Muscle of back (tissue), 11 donors: Measurements from ENCODE around the gene GPX2. TPM values are rescaled to one million over a fixed set of nuclear protein-coding genes. Genes with fewer than 3 reads are reported as not detected.

Experiments used
- DNase-seq, 3 donors: peaks; one replicate each; pipeline versions ENCODE4 v3.0.0 to v3.0.0-alpha.2; 2013
- polyA plus RNA-seq, 10 donors: library from polyadenylated mRNA; unstranded; fragments of 120-200 nt; gene quantifications; one replicate each; pipeline ENCODE4 v1.2.1, GENCODE V29; 2013; ENCODE audit not compliant: insufficient read length in 10 of 10

The GPX2 gene
- polyA plus RNA-seq, 10 donors: 0.16 to 0.47 (median 0.32) TPM; not detected in 2

DNA sequence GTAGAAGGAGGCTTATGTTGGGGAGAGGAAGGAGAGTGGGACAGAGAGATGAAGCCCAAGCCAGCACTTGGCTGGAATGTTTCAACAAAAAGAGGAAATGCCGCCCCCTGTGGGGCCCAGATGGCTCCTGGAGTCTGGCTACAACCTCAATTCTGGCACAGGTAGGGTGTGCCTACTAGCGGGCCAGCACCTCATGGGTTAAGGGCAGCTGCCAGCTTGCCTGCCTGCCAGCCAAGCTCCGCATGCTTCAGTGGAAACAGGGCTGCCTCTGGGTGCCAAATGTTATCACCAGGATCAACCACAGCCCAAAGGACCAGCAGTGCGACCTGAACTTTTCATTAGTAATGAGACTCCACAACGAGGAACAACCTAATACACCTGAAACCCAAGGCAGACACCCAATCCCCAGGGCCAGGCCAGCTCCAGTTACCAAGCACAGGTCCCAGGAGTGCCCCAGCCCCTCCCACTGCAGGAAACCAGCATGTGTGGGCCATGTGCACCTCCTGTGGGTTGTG, 18.3 kb upstream of the GPX2 start:
- DNase-seq: peak in 1 of 3 donors; percentile 20

DNA sequence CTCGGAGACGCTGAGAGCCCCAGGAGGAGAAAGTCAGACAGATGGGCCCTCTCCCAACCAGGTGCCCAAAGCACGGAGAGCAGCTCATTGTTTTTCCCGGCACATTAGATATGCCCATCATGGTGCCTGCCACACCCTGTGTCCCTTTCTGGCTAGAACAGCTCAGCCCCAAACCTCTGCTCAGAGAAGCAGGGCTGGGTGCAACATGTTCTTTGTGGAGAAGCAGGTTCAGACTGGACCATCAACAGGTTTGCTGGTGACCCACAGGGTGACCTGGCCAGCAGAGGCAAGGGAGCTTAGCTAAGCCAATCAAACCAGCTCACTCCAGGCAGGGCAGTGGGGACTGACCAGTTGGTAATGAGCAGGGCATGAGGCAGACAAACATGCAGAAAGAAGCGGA, 16.2 kb upstream of the GPX2 start:
- DNase-seq: no peak

DNA sequence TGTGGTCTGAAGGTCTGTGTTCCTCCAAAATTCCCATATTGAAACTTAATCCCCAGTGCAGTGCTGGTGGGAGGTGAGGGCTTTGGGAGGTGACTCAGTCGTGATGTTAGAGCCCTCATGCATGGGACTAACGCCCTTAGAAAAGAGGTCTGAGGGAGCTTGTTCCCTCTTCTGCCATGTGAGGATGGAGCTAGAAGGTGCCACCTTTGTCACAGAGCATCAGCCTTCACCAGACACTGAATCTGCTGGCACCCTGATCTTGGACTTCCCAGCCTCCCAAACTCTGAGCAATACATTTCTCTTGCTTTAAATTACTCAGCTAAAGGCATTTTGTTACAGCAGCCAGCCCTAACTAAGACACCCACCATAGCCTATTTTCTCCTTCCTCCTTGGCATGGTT, 15.7 kb upstream of the GPX2 start:
- no peak for DNase-seq

DNA sequence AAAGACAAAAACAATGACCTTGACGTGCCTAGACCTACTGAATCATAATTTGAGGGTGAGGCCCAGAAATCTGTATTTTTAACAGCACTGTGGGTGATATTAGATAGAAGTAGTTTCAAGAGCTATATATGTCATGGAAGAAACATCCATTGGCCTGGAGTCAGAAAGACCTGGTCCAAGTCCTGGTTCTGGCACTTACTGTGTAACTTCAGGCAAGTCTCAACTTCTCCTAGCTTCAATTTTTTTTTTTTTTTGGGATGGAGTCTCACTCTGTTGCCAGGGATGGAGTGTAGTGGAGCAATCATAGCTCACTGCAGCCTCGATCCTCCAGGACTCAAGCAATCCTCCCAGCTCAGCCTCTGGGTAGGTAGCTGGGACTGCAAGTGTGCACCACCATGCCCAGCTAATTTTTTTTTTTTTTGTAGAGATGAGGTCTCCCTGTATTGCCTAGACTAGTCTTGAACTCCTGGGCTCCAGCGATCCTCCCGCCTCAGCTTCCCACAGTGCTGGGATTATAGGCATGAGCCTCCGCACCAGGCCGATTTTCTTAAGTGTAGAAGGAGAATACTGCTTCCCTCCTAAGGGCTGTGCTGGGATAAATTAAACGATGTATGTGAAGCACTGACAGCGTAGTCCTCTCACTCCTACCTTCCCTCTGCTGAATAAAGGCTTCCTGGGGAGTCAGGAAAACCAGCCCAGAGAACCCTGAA, 14.3 kb upstream of the GPX2 start:
- no peak for DNase-seq

DNA sequence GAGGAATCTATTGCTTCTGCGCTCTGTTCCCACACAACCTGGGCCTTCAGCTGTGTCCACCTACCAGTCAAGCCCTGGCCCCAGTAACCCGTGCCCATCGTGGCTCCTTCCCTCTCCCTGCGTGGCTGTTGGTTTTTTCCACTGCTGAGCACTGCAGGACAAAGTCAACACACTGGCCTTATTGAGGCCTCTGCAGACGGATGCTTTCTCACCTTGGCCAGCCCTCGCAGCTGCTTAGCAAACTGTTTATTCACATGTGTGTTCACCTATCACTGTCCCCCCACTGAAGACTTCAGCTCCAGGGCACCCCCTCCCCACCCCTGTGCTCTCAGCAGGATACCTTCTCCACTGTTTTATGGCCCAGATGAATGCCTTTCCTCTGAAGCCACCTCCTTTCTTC, 12.8 kb upstream of the GPX2 start:
- no peak for DNase-seq

DNA sequence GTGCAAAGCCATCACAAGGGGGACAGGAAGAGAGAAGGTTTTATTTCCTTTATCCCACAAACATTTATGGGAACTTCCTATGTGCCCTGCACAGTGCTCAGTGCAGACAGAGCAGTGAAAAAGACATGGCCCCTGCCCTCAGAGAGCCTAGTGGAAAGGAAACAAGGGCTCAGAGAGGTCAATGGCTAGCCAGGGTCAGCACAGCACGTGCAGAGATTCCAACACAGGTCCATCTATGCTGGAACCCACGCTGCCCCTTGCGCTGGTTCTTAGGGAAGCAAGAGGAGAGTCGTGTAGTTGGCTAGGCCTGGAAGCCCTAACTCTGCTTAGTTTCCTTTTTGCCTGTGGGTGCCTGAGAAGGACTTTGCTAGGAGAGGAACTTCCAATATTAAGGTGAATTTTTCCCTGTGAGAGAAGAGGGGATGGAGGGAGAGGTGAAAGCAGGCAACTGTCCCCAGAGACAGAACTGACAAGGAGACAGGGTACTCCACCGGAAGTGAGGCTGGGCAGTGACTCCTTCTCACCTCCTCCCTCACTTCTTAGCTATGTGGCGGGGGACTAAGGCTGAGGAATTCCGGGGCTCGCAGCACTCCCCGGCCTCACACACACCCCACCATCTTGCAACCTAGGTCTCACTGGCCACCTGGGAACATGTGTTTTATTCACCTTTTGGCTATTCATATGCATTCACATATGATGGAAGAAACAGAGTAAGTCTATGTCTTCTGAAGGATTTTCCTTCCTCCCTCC, 12.1 kb upstream of the GPX2 start:
- DNase-seq: no peak

DNA sequence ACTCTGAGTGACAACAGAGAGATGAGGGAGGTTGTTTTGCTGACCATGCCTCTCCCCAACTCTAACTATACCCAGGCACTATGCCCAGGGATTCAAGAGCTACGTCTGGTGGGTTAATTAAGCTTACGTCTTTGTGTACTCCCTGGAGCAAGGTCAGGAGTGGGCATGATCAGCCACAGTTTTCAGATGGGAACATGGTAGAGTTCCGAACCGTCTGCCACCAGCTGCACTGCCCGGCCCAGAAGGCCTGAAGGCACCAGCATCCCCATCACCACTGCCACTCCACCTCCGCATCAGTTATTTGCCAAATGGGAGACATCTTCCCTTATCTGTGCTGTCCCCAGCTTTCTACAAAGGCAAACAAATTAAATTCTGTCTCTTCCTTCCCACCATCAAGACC, 11.1 kb upstream of the GPX2 start:
- no peak for DNase-seq

DNA sequence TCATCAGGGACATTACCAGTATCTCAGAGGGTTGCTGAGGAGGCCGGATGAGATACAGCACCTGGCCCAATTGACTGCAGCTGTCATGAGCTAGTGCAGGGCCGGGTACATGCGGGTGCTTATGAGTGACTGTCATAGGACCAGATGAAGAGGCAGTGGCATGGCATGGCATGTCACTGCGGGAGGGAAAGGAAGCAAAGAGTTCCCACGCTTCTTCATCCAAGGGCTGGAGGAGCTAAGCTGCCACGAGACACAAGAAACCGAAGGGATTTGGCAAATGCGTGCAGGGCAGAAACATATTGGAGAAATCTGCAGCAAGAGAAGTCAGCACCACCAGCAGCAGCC, 10.7 kb upstream of the GPX2 start:
- no peak for DNase-seq

DNA sequence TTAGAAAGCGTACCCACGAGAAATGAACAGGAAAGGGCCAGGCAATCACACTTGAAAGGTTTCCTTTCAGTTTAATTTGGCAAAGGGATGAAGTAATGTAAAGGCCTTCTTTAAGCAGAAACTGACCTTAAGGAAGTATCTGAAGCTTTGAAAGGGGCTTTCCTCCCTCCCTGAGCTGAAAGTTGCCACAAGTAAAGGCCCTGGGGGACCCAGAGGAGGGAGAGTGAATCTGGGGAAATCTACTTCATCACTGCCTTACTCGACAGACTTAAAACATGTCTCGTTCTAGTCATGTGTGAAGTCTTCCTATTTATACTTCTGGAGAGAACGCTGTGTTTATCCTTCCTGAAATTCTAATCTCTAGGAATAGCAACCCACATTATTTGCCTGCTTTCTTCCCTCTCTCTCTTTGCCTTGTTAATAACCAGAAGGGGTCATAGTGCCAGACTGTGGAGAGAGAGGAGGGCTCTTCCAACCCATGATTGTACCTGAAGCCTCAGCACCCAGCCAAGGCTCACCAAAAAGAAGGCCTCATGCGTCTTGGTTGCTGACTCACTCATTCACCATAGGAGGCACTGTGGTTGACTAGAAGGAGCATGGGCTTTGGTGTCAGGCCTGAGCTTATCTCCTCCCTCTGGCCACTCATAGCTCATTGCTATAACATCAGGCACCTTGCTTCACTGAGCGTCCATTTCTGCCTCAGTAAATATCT, 10.2 kb upstream of the GPX2 start:
- no peak for DNase-seq

DNA sequence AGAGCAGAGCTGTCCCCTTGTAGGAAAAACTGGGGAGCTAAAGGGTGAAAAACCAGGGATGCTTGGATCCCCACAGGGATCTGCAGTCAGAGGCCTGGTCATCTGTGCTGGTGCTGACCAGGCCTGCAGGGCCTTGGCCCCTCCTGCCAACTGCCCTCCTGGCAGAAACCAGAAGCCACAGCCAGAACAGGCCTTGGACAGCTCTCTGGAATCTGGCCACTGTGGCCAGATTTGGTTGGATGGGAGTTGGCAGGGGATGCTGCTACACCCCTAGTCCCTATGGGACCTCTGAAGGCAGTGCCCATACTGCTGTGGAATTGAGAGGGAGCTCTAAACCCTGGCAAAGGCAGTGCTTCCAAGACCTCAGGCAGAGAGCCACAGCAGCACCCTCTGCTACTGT, 9.2 kb upstream of the GPX2 start:
- no peak for DNase-seq

DNA sequence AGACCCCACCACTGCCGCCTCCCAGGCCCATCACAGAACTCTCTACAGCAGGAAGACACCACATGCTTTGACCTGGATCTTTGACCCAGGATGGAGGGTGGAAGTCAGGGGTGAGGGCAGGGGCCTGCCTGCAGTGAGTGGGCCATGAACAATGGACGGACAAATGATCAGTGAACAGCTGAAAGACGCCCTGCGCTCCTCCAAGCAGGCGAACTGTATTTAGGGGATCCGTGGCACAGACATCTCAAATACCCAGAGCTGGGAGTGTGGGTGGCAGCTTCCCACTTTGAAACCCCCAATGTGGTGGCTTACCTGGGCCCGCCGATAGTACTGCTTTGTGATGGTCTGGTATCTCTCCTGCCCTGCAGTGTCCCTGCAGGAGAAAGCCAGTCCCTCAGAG, 8.7 kb upstream of the GPX2 start:
- no peak for DNase-seq

DNA sequence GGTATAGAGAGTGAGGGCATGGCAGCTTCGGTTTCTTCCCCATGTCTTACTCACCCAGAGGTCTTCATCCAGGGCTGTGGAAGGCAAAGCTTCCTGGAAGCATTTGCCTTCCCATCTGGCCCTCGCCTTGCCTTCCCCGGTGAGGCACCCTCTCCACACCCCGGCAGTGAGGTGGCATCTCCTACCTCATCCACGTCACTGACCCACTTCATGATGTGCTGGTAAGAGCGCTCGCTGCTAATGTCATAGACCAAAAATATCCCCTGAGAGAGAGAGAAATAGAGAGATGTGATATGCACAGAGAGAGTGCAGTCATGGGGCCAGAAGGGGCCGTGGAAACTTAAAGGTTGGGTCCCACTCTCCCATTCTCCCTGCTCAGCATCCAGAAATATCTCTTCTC, 8.3 kb upstream of the GPX2 start:
- DNase-seq: no peak

DNA sequence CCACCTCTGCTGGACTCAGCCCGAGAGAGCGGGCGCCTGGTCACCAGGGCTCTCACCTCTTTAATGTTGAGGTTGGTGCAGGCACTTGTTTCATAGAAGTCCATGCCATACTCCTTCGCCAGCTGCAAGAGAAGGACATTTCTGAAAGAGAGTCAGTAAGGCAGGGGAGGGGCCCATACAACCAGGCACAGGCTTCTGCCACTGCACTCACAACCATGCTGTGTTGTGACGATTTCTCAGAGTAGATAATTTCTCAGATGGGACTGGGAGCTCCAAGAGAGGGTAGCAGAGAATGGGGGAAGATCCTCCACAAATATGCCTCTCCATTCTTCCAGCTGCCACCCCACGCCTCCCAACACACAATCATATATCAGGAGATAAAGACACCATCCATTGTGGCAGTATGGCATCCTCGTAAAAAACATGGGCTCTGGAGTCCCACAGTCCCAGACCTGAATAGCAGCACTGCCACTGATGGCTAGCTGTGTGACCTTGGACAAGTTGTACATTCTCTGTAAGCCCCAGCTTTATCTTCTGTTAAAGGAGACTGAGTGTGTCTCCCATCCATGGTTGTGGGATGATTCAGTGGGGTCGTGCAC, 6.2 kb upstream of the GPX2 start:
- no peak for DNase-seq

DNA sequence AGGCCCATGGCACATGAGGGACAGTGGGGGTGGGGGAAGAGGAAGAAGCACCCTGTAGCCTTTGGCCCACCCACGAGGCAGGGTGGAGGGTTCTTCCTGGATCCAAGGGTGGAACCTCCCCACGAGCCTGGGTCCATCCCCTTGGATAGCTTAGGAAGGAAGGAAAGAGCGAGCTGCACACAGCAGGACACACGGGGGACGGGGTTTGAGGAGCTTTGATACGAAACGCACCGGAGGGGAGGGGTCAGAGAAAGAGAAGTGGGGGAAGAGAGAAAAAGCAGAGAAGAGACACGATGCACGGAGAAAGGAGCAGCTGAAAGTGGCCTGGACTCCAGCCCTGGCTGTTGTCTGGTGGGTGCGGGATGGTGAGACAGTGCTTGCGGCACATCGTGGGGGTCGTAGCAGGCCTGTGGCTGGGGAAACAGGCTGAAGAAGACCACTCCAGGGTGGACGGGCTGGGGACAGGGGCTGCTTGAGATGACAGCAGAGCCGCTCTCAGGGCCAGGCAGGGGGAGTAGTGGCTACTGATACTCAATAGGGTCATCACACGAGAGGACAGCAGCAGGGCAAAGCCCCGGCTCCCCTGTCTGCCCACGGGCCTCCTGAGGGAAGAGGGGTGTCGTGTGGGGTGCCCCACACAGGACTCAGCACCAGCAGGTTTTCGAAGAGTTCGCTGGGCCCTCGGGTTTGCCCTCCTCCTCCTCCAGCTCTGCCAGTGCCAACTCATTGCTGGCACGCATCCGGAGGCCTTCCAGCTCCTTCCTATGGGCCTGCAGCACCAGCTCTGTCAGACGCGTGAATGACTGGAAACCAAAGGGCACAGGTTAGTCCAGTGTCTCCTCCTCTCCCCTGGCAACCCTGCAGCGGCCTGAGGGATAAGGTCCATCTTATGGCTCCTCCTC, 5.4 kb upstream of the GPX2 start:
- no peak for DNase-seq

DNA sequence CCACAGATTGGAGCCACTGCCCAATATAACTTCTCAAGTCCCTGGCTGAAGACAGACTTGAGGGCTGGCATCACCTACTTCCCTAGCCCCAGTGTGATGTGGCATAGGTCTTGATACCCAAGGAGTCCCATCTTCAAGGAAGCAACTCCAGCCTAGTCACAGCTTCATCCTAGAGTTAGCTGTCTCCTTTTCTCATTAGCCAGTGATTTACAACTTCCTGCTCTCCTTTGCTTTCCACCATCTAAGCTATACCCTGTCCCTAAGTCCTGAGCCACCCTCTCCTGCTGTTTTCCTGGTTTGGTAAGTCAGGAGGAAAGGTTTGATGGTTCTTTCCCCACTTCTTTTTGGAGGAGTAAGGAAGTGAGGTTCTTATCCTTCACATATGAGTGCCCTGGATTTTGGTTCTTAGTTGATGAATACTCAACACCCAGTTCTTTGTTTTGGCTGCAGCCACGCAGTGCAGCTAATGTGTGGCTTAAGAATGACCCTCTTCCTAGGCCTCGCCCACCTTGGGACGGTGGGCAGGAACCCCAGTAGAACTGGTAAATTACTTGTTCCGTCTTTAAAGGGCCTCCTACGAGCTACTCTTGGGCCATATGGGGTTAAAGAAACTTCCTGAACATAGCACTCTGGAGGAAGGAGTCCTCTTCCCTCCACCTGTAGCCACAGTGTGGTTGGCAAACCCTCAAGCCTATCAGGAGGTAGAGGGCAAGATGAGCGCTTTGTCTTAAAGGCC, 3.9 kb upstream of the GPX2 start:
- DNase-seq: no peak

DNA sequence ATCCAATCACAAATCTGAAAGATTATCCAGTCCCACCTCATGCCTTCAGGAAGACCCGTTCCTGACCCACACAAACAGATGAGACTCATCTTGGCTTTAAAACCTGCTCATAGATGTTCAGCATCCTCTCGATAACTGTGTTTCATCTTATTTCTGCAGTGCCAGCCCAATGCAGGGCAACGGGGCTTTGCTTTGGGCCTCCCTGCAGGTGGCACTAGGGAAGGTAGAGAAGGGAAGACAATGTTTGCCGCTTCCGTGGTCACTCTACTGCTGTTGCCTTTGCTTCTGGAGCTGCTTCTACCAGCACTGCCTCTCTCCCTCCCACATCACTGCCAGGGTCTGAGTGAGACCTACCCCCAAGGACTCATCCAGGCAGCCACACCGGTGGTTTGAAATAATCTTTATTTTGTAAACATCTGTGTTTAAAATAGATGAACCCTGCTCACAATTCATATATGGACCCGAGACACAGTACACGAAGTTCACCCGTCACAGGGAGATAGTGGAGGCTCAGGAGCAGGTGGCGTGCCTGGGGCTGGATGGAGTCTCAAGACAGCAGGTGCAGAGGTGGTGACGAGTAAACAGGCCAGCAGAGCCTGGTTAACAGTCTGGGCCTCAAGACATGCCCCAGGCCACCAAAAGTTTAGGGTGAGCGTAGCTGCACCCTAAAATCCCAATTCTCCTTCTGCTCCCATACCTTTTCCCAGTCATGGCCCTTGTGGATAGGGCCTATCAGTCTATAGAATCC, 3.1 kb upstream of the GPX2 start:
- DNase-seq: no peak

DNA sequence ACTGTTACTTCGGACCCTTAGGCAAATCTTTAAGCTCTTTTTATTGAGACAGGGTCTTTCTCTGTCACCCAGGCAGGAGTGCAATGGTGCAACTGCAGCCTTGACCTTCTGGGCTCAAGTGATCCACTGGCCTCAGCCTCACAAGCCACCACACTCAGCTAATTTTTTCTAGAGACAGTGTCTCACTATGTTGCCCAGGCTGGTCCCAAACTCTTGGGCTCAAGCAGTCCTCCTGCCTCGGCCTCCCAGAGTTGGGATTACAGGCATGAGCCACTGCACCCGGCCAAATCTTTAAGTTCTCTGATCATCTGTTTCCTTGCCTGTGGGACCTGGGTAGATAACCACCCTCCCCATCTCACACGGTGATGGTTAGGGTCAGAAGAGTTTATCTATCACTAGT, 2.3 kb upstream of the GPX2 start:
- DNase-seq: no peak

DNA sequence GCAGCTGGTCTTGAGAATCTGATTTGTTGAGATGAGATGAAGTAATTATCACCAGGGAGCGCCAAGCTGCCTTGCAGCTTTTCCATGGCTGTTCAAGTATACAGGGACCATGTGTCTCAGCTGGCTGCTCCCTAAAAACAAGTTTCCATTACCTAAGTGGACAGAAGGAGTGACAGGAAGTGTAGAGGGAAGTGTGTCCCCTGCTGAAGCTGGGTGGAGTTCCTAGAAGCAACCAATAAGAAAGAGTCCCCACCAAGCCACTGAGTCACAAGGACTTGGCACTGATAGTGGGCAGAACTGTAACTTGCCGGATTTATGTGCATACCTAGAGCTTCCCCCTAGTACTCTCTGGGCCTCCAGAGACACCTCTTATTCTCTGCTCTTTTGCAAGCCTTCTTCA, 1.5 kb upstream of the GPX2 start:
- no peak for DNase-seq

DNA sequence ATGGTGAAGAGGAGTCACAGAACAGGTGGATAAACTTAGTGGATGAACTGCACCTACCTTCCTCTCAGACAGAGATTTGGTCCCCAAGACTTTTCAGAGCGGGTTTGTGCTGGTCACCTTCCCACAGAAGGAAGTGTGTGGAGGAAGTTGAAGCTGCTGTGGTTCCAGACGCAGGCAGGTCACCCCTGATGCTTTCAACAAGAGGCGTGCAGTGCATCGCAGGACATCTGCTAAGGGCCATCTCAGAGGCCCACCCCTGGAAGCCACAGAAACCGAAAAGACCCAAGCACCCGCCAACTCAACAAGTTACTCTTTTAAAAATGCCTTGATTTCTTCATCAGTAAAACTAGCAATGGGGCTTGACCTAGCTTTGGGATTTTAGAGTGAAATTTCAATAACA, 1.0 kb upstream of the GPX2 start:
- no peak for DNase-seq

DNA sequence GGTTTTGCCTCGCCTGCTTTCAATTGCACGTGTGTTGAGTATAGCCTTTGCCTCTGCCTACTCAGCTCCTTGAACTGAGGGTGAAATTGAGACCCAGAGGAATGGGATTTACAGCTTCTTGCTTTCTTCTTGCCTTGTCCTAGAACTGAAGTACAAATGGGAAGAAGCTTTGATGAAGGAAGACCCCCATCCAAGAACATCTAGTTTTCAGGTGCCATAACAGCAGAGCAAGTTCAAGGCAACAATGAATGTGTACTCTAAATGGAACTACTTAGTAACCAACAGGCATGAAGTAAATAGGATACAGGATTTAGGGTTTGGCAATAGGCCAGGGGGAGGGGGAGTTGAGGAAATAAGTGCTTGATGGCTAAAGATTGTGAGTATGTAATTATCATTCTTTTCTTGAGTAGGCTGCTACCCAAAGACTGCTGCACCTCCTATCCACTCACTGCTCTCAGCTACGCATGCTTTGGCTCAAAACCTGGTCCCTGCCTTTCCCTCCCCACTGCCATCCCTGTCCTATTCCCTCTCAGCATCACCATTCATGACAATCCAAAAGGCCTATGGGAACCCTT, 2.1 kb downstream of the GPX2 start:
- DNase-seq: no peak
